HepG2 (cell line): ENCODE results near the gene ERBB4. TPM values are rescaled to one million over a fixed set of nuclear protein-coding genes. Genes with fewer than 3 reads are reported as not detected.

ENCODE experiments used
- ATAC-seq: fragments of 200-7000 bp; cut with Tn5 transposase; 3 replicates; pipeline ENCODE4 v1.9.1; 2020; ENCODE audit warnings: mild to moderate bottlenecking, moderate library complexity
- BruUV-seq: library from RNA; stranded (reverse); fragments of 400-500 nt; replicated peaks from 2 replicates; lab custom pipeline; 2021; lab: Mats Ljungman, UMichigan
- CTCF ChIA-PET: fragments of 300-600 bp; formaldehyde crosslinking; extraction: SDS; loops from one replicate; lab custom pipeline; 2021; ENCODE audit warnings: low total read pairs, inconsistent platforms, low intra/inter-chr PET ratio; lab: Yijun Ruan, JAX
- POLR2A ChIA-PET: fragments of 350-600 bp; sonication (Branson Sonifier 250); formaldehyde crosslinking; loops from one replicate; lab custom pipeline; 2020; ENCODE audit warnings: antibody characterized with exemption, inconsistent platforms; lab: Yijun Ruan, JAX
- DNase-seq: peaks from one replicate; pipeline ENCODE4 v3.0.0-alpha.2; 2015; ENCODE audit warnings: low spot score
- FAIRE-seq: peaks from 3 replicates; lab custom pipeline; 2011; peaks lifted over from hg19 to GRCh38; lab: Jason Lieb, UNC
- H2AFZ ChIP-seq: one replicate; pipeline ENCODE4 v1.6.1; 2011; ENCODE audit warnings: low read length, inconsistent platforms
- H3K27ac ChIP-seq: fragments of 300-600 bp; 3 replicates; pipeline ENCODE4 v1.8.0; 2011; ENCODE audit warnings: mixed run types, mild to moderate bottlenecking, mixed read lengths, low read length, inconsistent platforms; ENCODE audit not compliant: insufficient read depth; ENCODE audit errors: extremely low read length
- H3K27me3 ChIP-seq, 2 experiments: fragments of 200-600 bp in 1 of 2; 2 replicates in 1 of 2; 3 replicates in 1 of 2; pipeline versions ENCODE4 v1.6.0 to v1.8.0; 2011; ENCODE audit warnings: low read length in 2 of 2, mild to moderate bottlenecking in 2 of 2, moderate library complexity in 2 of 2, inconsistent platforms in 1 of 2; ENCODE audit not compliant: insufficient read depth in 2 of 2, control insufficient read depth in 1 of 2
- H3K36me3 ChIP-seq, 2 experiments: fragments of 200-600 bp in 1 of 2; replicated peaks in 1 of 2; 2 replicates in 1 of 2; 3 replicates in 1 of 2; pipeline versions ENCODE4 v1.5.1 to v1.8.0; 2011; ENCODE audit warnings: low read length in 2 of 2, inconsistent platforms in 1 of 2; ENCODE audit not compliant: insufficient read depth in 2 of 2, control insufficient read depth in 1 of 2
- H3K4me1 ChIP-seq: 2 replicates; pipeline ENCODE4 v1.5.1; 2012; ENCODE audit warnings: low read length, inconsistent platforms; ENCODE audit not compliant: insufficient read depth
- H3K4me2 ChIP-seq: 2 replicates; pipeline ENCODE4 v1.6.0; 2011; ENCODE audit warnings: low read depth, low read length, inconsistent platforms
- H3K4me3 ChIP-seq, 3 experiments: fragments of 200-600 bp in 1 of 3; sonication (generic), shearing (Covaris generic) in 1 of 3; replicated peaks in 1 of 3; 2 replicates each; pipeline ENCODE4 v1.5.1; 2011 to 2016; ENCODE audit warnings: low read length in 3 of 3, inconsistent platforms in 2 of 3, low read depth in 2 of 3, mild to moderate bottlenecking in 2 of 3, control low read depth in 1 of 3, mixed read lengths in 1 of 3; ENCODE audit not compliant: insufficient read depth in 1 of 3
- H3K79me2 ChIP-seq: one replicate; pipeline ENCODE4 v1.6.1; 2011; ENCODE audit warnings: low read length, inconsistent platforms; ENCODE audit not compliant: insufficient read depth
- H3K9ac ChIP-seq: 2 replicates; pipeline ENCODE4 v1.6.0; 2011; ENCODE audit warnings: mild to moderate bottlenecking, low read depth, low read length, inconsistent platforms; ENCODE audit not compliant: insufficient read depth
- H3K9me3 ChIP-seq: 2 replicates; pipeline ENCODE4 v1.5.1; 2012; ENCODE audit warnings: mild to moderate bottlenecking, low read length
- H4K20me1 ChIP-seq: 2 replicates; pipeline ENCODE4 v1.6.0; 2011; ENCODE audit warnings: inconsistent platforms, mild to moderate bottlenecking, low read length, moderate library complexity; ENCODE audit not compliant: insufficient read depth
- CEBPG ChIP-seq: IDR thresholded peaks from 2 replicates; pipeline ENCODE4 v1.6.1; 2016
- GATAD1 ChIP-seq: IDR thresholded peaks from 2 replicates; pipeline ENCODE4 v1.6.1; 2016; ENCODE audit warnings: missing genetic modification reagents, missing compliant biosample characterization
- POLR2AphosphoS2 ChIP-seq: IDR thresholded peaks from 2 replicates; pipeline ENCODE4 v1.6.1; 2011; ENCODE audit warnings: low read depth, low read length, improper control_type of control experiment
- RAD21 ChIP-seq: fragments of 450-650 bp; formaldehyde crosslinking; IDR thresholded peaks from 2 replicates; pipeline ENCODE4 v1.5.0; 2020; ENCODE audit warnings: mild to moderate bottlenecking
- RAD51 ChIP-seq: fragments of 450-650 bp; IDR thresholded peaks from 2 replicates; pipeline ENCODE4 v1.6.1; 2016; ENCODE audit warnings: borderline replicate concordance
- SSRP1 ChIP-seq: IDR thresholded peaks from 2 replicates; pipeline ENCODE4 v1.6.1; 2016; ENCODE audit warnings: control low read depth
- THYN1 ChIP-seq: sonication (generic); formaldehyde crosslinking; IDR thresholded peaks from 2 replicates; pipeline ENCODE4 v1.8.1; 2023; ENCODE audit warnings: low read depth, mild to moderate bottlenecking, moderate library complexity, missing genetic modification reagents, borderline replicate concordance
- ZNF260 ChIP-seq: sonication (generic); formaldehyde crosslinking; IDR thresholded peaks from 2 replicates; pipeline ENCODE4 v1.4.0; 2020; ENCODE audit warnings: missing genetic modification reagents, low read depth, mild to moderate bottlenecking, borderline replicate concordance
- ZNF282 ChIP-seq: fragments of 450-650 bp; IDR thresholded peaks from 2 replicates; pipeline ENCODE4 v1.6.1; 2018; ENCODE audit not compliant: partially characterized antibody
- ZNF382 ChIP-seq: sonication (generic); formaldehyde crosslinking; IDR thresholded peaks from 2 replicates; pipeline ENCODE4 v1.5.0; 2020; ENCODE audit warnings: missing genetic modification reagents, mild to moderate bottlenecking, borderline replicate concordance
- ZNF713 ChIP-seq: sonication (generic); formaldehyde crosslinking; IDR thresholded peaks from 2 replicates; pipeline ENCODE4 v1.4.0; 2020; ENCODE audit warnings: mild to moderate bottlenecking, missing genetic modification reagents
- ZNF749 ChIP-seq: sonication (generic); formaldehyde crosslinking; IDR thresholded peaks from 2 replicates; pipeline ENCODE4 v1.8.0; 2022; ENCODE audit warnings: mild to moderate bottlenecking, missing genetic modification reagents, moderate library complexity, borderline replicate concordance
- WGBS: methylation state at CpG from one replicate; pipeline ENCODE4 v1.1.6; 2017; ENCODE audit warnings: low lambda C conversion rate; 5-methylcytosine and 5-hydroxymethylcytosine counted together
- in situ Hi-C: cut with HindIII; loops from 2 replicates; pipeline ENCODE4 v1.10.0; 2017; ENCODE audit warnings: low pct_unique_long_range_greater_than_20kb; ENCODE audit not compliant: extremely low pct_ligation_motif_present
- intact Hi-C: fragments of 100-400 bp; cut with micrococcal nuclease; formaldehyde crosslinking; loops from one replicate; pipeline ENCODE4 v1.10.0; 2022; ENCODE audit not compliant: unreplicated experiment
- polyA plus RNA-seq, 8 experiments: library from polyadenylated mRNA; depleted of rRNA in 3 of 8; stranded (reverse) in 7 of 8; unstranded in 1 of 8; fragments of >200 nt; fragmentation: Illumina TruSeq in 4 of 8; extraction: Trizol in 4 of 8; gene quantifications; 2 replicates each; pipeline versions ENCODE4 v1.2.1 to v1.2.3, GENCODE V29; 2011 to 2016; ENCODE audit warnings: low read depth in 4 of 8, missing spikeins in 1 of 8, mixed read lengths in 1 of 8; ENCODE audit not compliant: insufficient read depth in 1 of 8
- total RNA-seq, 5 experiments: library from RNA; depleted of rRNA; stranded (reverse); fragments of >200 nt; fragmentation: Illumina TruSeq; extraction: Trizol; gene quantifications; 2 replicates each; pipeline ENCODE4 v1.2.3, GENCODE V29; 2016; ENCODE audit warnings: low read depth in 1 of 5
- TF ChIP-seq, protein P1 (sequence below): sonication (generic); formaldehyde crosslinking; IDR thresholded peaks from 2 replicates; pipeline ENCODE4 v1.4.0; 2020; ENCODE audit warnings: missing genetic modification reagents, borderline replicate concordance
- TF ChIP-seq, protein P2 (sequence below): sonication (generic); formaldehyde crosslinking; IDR thresholded peaks from 2 replicates; pipeline ENCODE4 v1.4.0; 2020; ENCODE audit warnings: missing genetic modification reagents
- TF ChIP-seq, protein P3 (sequence below): sonication (generic); formaldehyde crosslinking; IDR thresholded peaks from 2 replicates; pipeline ENCODE4 v1.4.0; 2020; ENCODE audit warnings: missing genetic modification reagents
- TF ChIP-seq, protein P4 (sequence below): sonication (generic); formaldehyde crosslinking; IDR thresholded peaks from 2 replicates; pipeline ENCODE4 v1.4.0; 2020; ENCODE audit warnings: missing genetic modification reagents
- TF ChIP-seq, protein P5 (sequence below): sonication (generic); formaldehyde crosslinking; IDR thresholded peaks from 2 replicates; pipeline ENCODE4 v1.5.0; 2020; ENCODE audit warnings: mild to moderate bottlenecking, missing genetic modification reagents

Gene ERBB4
- total and polyA plus RNA-seq, 2 of the 13 experiments (the other 11 are each of a cell fraction or from before 2014, with no cell fraction given): not detected

DNA sequence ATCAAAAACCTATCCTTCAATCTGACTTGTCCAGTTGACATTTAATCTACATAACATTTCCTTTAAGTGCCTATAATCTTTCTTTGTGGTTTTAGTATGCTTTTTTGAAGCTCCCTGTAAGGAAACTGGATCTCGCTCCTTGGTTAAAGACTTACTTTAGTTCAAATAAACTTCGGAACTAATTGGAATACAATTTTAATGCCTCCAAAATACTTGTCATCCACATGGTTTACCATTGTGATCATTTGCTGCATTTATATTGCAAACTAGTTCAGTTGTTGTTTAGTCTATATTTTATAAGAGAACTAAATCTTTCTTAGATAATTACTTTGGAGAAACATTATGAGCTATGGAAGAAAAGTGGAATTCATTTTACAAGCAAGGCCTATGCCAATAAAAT, 496.0 kb downstream of the ERBB4 start:
- no peak for TF ChIP-seq CEBPG (CRISPR knock-in tag)
- TF ChIP-seq, protein P1, sequence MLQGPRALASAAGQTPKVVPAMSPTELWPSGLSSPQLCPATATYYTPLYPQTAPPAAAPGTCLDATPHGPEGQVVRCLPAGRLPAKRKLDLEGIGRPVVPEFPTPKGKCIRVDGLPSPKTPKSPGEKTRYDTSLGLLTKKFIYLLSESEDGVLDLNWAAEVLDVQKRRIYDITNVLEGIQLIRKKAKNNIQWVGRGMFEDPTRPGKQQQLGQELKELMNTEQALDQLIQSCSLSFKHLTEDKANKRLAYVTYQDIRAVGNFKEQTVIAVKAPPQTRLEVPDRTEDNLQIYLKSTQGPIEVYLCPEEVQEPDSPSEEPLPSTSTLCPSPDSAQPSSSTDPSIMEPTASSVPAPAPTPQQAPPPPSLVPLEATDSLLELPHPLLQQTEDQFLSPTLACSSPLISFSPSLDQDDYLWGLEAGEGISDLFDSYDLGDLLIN: no peak
- TF ChIP-seq SSRP1 (CRISPR knock-in tag): no peak
- no peak for TF ChIP-seq RAD21 (CRISPR knock-in tag)
- no peak for TF ChIP-seq GATAD1 (CRISPR knock-in tag)
- TF ChIP-seq ZNF260 (CRISPR knock-in tag): no peak
- TF ChIP-seq POLR2AphosphoS2: no peak
- TF ChIP-seq, protein P2, sequence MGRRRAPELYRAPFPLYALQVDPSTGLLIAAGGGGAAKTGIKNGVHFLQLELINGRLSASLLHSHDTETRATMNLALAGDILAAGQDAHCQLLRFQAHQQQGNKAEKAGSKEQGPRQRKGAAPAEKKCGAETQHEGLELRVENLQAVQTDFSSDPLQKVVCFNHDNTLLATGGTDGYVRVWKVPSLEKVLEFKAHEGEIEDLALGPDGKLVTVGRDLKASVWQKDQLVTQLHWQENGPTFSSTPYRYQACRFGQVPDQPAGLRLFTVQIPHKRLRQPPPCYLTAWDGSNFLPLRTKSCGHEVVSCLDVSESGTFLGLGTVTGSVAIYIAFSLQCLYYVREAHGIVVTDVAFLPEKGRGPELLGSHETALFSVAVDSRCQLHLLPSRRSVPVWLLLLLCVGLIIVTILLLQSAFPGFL: no peak
- TF ChIP-seq ZNF713 (CRISPR knock-in tag): no peak
- no peak for TF ChIP-seq RAD51
- TF ChIP-seq, protein P3, sequence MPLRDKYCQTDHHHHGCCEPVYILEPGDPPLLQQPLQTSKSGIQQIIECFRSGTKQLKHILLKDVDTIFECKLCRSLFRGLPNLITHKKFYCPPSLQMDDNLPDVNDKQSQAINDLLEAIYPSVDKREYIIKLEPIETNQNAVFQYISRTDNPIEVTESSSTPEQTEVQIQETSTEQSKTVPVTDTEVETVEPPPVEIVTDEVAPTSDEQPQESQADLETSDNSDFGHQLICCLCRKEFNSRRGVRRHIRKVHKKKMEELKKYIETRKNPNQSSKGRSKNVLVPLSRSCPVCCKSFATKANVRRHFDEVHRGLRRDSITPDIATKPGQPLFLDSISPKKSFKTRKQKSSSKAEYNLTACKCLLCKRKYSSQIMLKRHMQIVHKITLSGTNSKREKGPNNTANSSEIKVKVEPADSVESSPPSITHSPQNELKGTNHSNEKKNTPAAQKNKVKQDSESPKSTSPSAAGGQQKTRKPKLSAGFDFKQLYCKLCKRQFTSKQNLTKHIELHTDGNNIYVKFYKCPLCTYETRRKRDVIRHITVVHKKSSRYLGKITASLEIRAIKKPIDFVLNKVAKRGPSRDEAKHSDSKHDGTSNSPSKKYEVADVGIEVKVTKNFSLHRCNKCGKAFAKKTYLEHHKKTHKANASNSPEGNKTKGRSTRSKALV (CRISPR knock-in tag): no peak
- no peak for TF ChIP-seq ZNF382 (CRISPR knock-in tag)
- TF ChIP-seq, protein P4, sequence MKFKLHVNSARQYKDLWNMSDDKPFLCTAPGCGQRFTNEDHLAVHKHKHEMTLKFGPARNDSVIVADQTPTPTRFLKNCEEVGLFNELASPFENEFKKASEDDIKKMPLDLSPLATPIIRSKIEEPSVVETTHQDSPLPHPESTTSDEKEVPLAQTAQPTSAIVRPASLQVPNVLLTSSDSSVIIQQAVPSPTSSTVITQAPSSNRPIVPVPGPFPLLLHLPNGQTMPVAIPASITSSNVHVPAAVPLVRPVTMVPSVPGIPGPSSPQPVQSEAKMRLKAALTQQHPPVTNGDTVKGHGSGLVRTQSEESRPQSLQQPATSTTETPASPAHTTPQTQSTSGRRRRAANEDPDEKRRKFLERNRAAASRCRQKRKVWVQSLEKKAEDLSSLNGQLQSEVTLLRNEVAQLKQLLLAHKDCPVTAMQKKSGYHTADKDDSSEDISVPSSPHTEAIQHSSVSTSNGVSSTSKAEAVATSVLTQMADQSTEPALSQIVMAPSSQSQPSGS (CRISPR knock-in tag): no peak
- TF ChIP-seq ZNF749 (CRISPR knock-in tag): no peak
- no peak for TF ChIP-seq THYN1 (CRISPR knock-in tag)
- TF ChIP-seq ZNF282: no peak
- TF ChIP-seq, protein P5, sequence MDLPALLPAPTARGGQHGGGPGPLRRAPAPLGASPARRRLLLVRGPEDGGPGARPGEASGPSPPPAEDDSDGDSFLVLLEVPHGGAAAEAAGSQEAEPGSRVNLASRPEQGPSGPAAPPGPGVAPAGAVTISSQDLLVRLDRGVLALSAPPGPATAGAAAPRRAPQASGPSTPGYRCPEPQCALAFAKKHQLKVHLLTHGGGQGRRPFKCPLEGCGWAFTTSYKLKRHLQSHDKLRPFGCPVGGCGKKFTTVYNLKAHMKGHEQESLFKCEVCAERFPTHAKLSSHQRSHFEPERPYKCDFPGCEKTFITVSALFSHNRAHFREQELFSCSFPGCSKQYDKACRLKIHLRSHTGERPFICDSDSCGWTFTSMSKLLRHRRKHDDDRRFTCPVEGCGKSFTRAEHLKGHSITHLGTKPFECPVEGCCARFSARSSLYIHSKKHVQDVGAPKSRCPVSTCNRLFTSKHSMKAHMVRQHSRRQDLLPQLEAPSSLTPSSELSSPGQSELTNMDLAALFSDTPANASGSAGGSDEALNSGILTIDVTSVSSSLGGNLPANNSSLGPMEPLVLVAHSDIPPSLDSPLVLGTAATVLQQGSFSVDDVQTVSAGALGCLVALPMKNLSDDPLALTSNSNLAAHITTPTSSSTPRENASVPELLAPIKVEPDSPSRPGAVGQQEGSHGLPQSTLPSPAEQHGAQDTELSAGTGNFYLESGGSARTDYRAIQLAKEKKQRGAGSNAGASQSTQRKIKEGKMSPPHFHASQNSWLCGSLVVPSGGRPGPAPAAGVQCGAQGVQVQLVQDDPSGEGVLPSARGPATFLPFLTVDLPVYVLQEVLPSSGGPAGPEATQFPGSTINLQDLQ (CRISPR knock-in tag): no peak
- no peak overlapping the region for H3K4me2 ChIP-seq
- H3K4me1 ChIP-seq: no peaks in the 10 kb centered on the region
- H3K9ac ChIP-seq: no peak overlapping the region
- intact Hi-C loops (no loop called here), in situ Hi-C loops (no loop called here)
- DNase-seq (no peak), FAIRE-seq (no peak), ATAC-seq (no peak)
- WGBS: 2% methylated on average over 2 of the region's 2 CpGs
- H3K9me3 ChIP-seq: no peaks in the 10 kb centered on the region
- no TSS peak for BruUV-seq
- CTCF ChIA-PET: no interaction called here
- no peak overlapping the region for H3K27ac ChIP-seq
- POLR2A ChIA-PET: no interaction called here
- H2AFZ ChIP-seq: no peak overlapping the region
- H4K20me1 ChIP-seq: no peaks in the 10 kb centered on the region
- no peak overlapping the region for H3K4me3 ChIP-seq
- no peaks in the 10 kb centered on the region for H3K27me3 ChIP-seq
- H3K79me2 ChIP-seq: no peaks in the 10 kb centered on the region
- no peaks in the 10 kb centered on the region for H3K36me3 ChIP-seq
